GM12878 (cell line): ENCODE results near the gene FAM118A. TPM values are rescaled to one million over a fixed set of nuclear protein-coding genes. Genes with fewer than 3 reads are reported as not detected.
A peak's percentile ranks its signal among the peaks of the same experiment; 100 is the strongest.

ENCODE experiments used
- CHD4 ChIP-seq: fragments of 200-600 bp; sonication (generic); IDR thresholded peaks from 2 replicates; pipeline ENCODE4 v1.6.1; 2016; ENCODE audit warnings: mild to moderate bottlenecking
- CREB1 ChIP-seq: IDR thresholded peaks from 2 replicates; pipeline ENCODE4 v1.6.1; 2012; ENCODE audit warnings: low read depth, mild to moderate bottlenecking, inconsistent platforms
- CUX1 ChIP-seq: IDR thresholded peaks from 2 replicates; pipeline ENCODE4 v1.6.1; 2012; ENCODE audit warnings: improper control_type of control experiment, low read depth, low read length; ENCODE audit not compliant: insufficient replicate concordance
- E2F8 ChIP-seq: fragments of 450-650 bp; IDR thresholded peaks from 2 replicates; pipeline ENCODE4 v1.6.1; 2018; ENCODE audit warnings: mild to moderate bottlenecking, low read depth, moderate library complexity; ENCODE audit not compliant: partially characterized antibody
- GATAD2B ChIP-seq: fragments of 450-650 bp; conservative IDR thresholded peaks from 2 replicates; pipeline ENCODE4 v1.6.1; 2017; ENCODE audit warnings: low read depth, mild to moderate bottlenecking, moderate library complexity
- IKZF2 ChIP-seq, 2 experiments: fragments of 450-650 bp; IDR thresholded peaks; 2 replicates each; pipeline ENCODE4 v1.6.1; 2017; ENCODE audit warnings: mild to moderate bottlenecking in 2 of 2, moderate library complexity in 2 of 2
- MEF2B ChIP-seq: fragments of 450-650 bp; IDR thresholded peaks from 2 replicates; pipeline ENCODE4 v1.6.1; 2018; ENCODE audit warnings: mild to moderate bottlenecking, moderate library complexity; ENCODE audit not compliant: partially characterized antibody, poor library complexity, severe bottlenecking
- NFIC ChIP-seq: IDR thresholded peaks from 2 replicates; pipeline ENCODE4 v1.6.1; 2012; ENCODE audit warnings: low read depth, mild to moderate bottlenecking, inconsistent platforms, low read length, moderate library complexity
- NRF1 ChIP-seq: conservative IDR thresholded peaks from 2 replicates; pipeline ENCODE4 v1.6.1; 2011; ENCODE audit warnings: mild to moderate bottlenecking, low read depth, low read length, improper control_type of control experiment
- POU2F2 ChIP-seq: IDR thresholded peaks from 3 replicates; pipeline ENCODE4 v1.6.1; 2011; ENCODE audit warnings: low read depth, mild to moderate bottlenecking, low read length, borderline replicate concordance
- RAD51 ChIP-seq: fragments of 450-650 bp; IDR thresholded peaks from 2 replicates; pipeline ENCODE4 v1.6.1; 2016; ENCODE audit warnings: moderate library complexity, mild to moderate bottlenecking, inconsistent platforms
- SMAD1 ChIP-seq: fragments of 450-650 bp; IDR thresholded peaks from 2 replicates; pipeline ENCODE4 v1.6.1; 2018; ENCODE audit warnings: mild to moderate bottlenecking, low read depth; ENCODE audit not compliant: partially characterized antibody
- SREBF1 ChIP-seq: IDR thresholded peaks from 2 replicates; pipeline ENCODE4 v1.6.1; 2012; ENCODE audit warnings: mild to moderate bottlenecking, low read length
- ZZZ3 ChIP-seq: IDR thresholded peaks from 2 replicates; pipeline ENCODE4 v1.6.1; 2011; ENCODE audit warnings: low read depth; ENCODE audit not compliant: control insufficient read depth, insufficient read length
- polyA plus RNA-seq, 11 experiments: library from polyadenylated mRNA; depleted of rRNA in 4 of 11; unstranded in 6 of 11; stranded (reverse) in 5 of 11; fragments of >200 nt; fragmentation: Nextera tagmentation in 4 of 11; fragmentation: Illumina TruSeq in 1 of 11; extraction: Ambion mirVana in 4 of 11; extraction: Trizol in 1 of 11; gene quantifications; 1 replicate in 1 of 11; 2 replicates in 10 of 11; pipeline versions ENCODE4 v1.2.1 to v1.2.3, GENCODE V29; 2011 to 2016; ENCODE audit warnings: inconsistent platforms in 2 of 11, missing spikeins in 2 of 11, low read depth in 1 of 11
- total RNA-seq, 4 experiments: library from RNA; depleted of rRNA in 3 of 4; stranded (reverse); fragments of >200 nt in 3 of 4; fragmentation: Illumina TruSeq in 1 of 4; extraction: Trizol in 1 of 4; gene quantifications; 2 replicates each; pipeline versions ENCODE4 v1.2.1 to v1.2.3, GENCODE V29; 2013 to 2021
- TF ChIP-seq, protein P1 (sequence below): fragments of 450-650 bp; IDR thresholded peaks from 2 replicates; pipeline ENCODE4 v1.6.1; 2017; ENCODE audit warnings: mild to moderate bottlenecking, low read depth, inconsistent platforms; ENCODE audit not compliant: poor library complexity, severe bottlenecking

Gene FAM118A
- total and polyA plus RNA-seq, 10 of the 15 experiments (the other 5 are each of a cell fraction or from before 2014, with no cell fraction given), result 17.4 to 332 (median 56.6) TPM

DNA sequence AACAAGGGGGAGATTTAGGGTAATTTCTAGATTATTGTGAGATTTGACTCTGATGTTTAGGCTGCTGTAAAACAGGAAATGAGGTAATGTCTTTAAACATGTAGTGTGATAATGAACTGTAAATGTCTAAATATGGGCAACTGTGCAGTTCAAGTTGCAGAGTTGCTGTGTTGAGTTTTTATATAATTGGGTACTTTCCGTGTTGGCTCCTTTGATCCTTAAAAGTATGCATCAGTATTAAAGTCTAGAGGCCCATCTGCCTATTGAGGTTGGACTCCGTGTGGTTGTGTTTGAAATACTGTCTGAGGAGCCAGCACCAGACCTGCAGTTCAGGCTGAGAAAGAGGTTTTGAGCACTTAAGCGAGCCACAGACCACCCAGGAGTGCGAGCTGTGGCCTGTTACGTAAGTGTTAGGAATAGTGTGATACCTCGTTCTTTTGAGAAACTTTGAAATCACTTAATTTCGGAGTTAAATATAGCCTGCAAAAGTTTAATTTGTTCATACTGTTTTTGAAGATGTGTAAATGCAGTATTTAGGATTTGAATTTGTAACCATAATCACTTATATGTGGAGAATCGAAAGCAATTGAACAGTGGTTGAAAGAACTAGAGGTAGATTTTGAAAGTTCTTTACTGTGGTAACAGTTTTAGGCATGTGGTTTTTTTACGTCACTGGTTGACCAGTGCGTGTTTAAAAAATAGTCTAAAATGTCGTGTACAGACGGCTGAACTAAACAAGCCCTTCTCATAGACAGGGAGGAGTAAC lies 9.0 kb downstream of the FAM118A start (continued):
- TF ChIP-seq CUX1 (peak; percentile 68), POU2F2 (no peak), CREB1 (peak; percentile 85), IKZF2 (IDR thresholded peaks at IDR 0.05) (peak; percentile 57 to 72; a peak in 2 of 4 replicates), ZZZ3 (no peak), CHD4 (no peak), NRF1 (no peak), E2F8 (peak; percentile 26), RAD51 (peak; percentile 66), SMAD1 (peak; percentile 77), SREBF1 (0 out of 2 replicates have a peak, but pooled peaks have one; percentile 61), NFIC (peak; percentile 69), MEF2B (peak; percentile 84), GATAD2B (0 out of 2 replicates have a peak, but pooled peaks have one; percentile 9)
- TF ChIP-seq, protein P1, sequence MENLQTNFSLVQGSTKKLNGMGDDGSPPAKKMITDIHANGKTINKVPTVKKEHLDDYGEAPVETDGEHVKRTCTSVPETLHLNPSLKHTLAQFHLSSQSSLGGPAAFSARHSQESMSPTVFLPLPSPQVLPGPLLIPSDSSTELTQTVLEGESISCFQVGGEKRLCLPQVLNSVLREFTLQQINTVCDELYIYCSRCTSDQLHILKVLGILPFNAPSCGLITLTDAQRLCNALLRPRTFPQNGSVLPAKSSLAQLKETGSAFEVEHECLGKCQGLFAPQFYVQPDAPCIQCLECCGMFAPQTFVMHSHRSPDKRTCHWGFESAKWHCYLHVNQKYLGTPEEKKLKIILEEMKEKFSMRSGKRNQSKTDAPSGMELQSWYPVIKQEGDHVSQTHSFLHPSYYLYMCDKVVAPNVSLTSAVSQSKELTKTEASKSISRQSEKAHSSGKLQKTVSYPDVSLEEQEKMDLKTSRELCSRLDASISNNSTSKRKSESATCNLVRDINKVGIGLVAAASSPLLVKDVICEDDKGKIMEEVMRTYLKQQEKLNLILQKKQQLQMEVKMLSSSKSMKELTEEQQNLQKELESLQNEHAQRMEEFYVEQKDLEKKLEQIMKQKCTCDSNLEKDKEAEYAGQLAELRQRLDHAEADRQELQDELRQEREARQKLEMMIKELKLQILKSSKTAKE, result peak; percentile 93
